Measurements from ENCODE around the gene NACC1. TPM values are rescaled to one million over a fixed set of nuclear protein-coding genes. Genes with fewer than 3 reads are reported as not detected.

NACC1 gene
- total RNA-seq, 2 donors from 2014 or later = 25.4 to 27.3 TPM

DNA sequence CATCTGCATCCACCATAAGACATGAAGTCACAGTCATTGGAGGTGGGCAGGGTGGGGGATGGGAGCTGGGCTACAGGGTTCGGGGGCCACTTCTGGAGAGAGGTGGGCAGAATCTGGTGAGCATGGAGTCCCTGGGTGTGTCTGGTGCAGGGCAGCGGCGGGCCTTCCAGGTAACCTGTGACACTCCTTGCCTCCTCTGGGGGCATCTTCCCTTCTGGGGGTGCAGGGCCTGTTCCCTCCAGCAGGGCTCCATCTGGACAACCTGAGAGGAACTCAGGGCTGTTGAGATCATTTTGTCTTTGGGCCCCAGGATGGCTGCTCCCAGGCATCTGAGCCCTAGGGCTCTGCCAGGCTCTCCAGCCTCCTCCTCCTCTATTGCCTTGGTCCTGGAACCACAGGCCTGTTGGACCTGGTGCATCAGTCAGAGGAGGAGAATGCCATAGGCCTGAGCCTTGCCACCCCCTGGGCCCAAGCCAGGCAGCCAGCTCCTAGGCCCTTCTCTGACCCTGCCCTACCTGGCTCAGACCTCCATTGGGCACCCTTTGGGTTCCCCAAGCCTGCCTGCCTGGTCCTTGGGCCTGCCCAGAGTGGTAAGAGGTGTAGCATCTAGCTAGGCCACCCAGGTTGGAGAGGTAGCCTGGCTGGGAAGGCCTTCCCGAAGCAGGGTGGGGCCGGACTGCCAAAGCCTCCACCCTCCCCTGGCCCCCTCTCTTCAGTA is 28.8 kb upstream of the NACC1 start:
- H3K36me3 ChIP-seq = peaks cover 15% of the 10 kb centered on the region
- H3K4me1 ChIP-seq = peaks cover 0 to 69% of the 10 kb centered on the region in 2 donors
- H3K27me3 ChIP-seq = no peaks in the 10 kb centered on the region
- no peak overlapping the region for H3K4me3 ChIP-seq
- H3K9me3 ChIP-seq = no peaks in the 10 kb centered on the region
- DNase-seq (ENCODE audit: low spot score) = no peak
- TF ChIP-seq, protein P1, sequence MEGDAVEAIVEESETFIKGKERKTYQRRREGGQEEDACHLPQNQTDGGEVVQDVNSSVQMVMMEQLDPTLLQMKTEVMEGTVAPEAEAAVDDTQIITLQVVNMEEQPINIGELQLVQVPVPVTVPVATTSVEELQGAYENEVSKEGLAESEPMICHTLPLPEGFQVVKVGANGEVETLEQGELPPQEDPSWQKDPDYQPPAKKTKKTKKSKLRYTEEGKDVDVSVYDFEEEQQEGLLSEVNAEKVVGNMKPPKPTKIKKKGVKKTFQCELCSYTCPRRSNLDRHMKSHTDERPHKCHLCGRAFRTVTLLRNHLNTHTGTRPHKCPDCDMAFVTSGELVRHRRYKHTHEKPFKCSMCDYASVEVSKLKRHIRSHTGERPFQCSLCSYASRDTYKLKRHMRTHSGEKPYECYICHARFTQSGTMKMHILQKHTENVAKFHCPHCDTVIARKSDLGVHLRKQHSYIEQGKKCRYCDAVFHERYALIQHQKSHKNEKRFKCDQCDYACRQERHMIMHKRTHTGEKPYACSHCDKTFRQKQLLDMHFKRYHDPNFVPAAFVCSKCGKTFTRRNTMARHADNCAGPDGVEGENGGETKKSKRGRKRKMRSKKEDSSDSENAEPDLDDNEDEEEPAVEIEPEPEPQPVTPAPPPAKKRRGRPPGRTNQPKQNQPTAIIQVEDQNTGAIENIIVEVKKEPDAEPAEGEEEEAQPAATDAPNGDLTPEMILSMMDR (IDR thresholded peaks at IDR 0.05) = peak in 1 of 2 donors; percentile 13
- peak overlapping the region; percentile 67 to 85 for H3K27ac ChIP-seq

DNA sequence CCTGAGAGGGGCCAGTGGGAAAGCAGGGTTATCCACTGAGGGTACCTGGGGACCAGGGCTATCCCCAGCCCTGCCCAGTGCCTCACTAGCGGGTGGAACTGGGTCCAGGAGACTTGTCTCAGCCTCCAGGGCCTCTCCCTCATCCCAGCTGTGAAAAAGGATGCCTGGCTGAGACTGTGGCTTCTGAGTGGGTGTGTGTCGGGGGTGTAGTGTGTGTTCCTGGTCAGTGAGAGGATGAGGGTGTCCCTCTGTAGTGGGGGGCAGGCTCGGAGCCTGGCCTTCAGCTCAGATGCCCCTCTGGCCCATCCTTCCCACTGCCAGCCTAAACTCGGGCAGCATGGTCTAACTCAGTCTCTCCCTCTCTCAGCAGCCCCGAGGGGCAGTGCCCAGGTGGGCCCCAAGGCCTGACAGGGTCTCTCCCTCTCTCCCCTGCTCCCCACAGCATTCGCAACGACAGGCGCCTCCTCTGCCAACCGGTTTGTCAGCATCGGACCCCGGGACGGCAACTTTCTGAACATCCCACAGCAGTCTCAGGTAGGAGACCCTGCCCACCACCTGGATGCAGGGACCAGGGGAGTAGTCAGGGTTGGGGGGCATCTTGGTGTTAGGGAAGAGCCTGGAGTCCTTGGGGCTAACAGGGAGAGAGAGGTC is 28.1 kb upstream of the NACC1 start:
- Histone ChIP-seq H3K27ac (peak overlapping the region; percentile 67 to 85), H3K4me3 (no peak overlapping the region), H3K4me1 (peaks cover 0 to 72% of the 10 kb centered on the region in 2 donors), H3K9me3 (no peaks in the 10 kb centered on the region), H3K36me3 (peaks cover 15% of the 10 kb centered on the region), H3K27me3 (no peaks in the 10 kb centered on the region)
- TF ChIP-seq, protein P1 (IDR thresholded peaks at IDR 0.05) = no peak
- DNase-seq (ENCODE audit: low spot score) = no peak

DNA sequence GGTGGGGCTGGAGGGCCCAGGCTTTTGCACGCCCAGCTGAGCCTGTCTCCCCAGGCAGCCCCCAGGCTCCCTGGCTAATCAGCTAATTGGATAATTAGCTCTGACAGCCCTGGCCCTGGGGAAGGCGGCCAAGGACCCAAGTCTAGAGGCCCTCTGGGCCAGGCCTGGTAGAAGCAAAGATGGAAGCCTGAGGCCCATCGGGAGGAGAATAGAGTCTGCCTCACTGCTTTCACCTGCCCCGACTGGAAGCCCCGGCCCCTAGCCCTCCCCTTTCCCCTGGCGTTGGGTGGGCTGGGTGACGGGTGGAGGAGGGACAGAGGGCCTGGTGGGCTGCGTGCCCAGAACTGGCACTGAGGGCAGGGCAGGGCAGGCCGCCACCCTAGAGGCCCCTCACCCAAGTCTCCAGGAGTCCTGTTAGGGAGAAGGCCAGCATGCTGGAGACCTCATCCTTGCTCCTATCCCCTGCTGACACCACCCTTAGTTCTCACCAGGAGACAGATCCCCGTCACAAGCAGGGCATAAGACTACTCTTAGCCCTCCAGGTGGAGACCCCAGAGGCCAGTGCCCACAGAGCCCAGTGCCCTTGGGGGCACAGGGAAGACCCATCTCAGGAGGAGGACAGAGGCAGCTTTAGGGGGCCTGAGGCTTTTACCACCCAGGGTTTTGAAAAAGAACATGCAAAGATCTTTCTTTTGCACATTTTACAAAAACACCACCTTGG is 27.4 kb upstream of the NACC1 start:
- peaks cover 0 to 72% of the 10 kb centered on the region in 2 donors for H3K4me1 ChIP-seq
- no peak for DNase-seq (ENCODE audit: low spot score)

DNA sequence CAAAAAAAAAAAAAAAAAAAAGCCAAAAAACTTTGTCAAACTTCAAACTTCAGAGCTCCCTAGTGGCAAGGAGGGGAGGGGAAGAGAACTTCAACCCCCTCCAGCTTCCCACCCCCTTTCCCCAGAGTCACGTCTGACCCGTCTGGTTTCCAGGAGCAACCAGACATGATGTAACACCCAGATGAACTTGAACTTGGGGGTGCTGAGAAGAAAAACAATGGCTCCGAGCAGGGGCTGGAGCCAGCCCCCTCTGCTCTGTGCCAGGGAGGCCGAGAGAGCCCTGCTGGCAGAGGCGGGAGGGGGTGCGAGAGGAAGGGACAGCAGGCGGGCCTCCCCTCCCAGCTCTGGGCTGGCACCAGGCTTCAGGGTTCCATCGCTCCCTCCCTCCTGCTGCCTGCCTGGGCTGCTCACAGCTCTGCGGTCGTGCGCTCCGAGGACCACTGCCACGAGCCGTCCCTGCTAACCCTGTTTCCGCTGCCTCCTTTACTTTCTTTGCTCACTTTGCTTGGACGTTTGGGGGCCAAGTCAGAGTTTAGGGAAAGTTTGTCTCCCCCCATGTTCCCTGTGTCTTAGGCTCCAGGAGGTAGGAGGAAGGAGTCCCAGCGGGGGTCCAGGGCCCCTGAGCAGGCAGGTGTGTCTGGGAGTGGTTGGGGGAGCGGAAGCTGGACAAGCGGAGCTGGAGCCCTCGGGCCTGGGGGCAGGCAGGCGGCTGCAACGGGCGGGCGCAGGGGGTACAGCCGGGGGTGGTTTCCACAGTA is 26.5 kb upstream of the NACC1 start:
- Histone ChIP-seq H3K27me3 (no peaks in the 10 kb centered on the region), H3K4me3 (no peak overlapping the region), H3K36me3 (peaks cover 19% of the 10 kb centered on the region), H3K9me3 (no peaks in the 10 kb centered on the region), H3K27ac (peak overlapping the region; percentile 84 to 85), H3K4me1 (peaks cover 0 to 72% of the 10 kb centered on the region in 2 donors)
- TF ChIP-seq, protein P1 (IDR thresholded peaks at IDR 0.05) = no peak
- DNase-seq (ENCODE audit: low spot score) = peak; percentile 84

More for the DNA sequence above, 27.4 kb upstream of the NACC1 start:
- TF ChIP-seq, protein P1 (IDR thresholded peaks at IDR 0.05) = no peak
- no peak overlapping the region for H3K4me3 ChIP-seq
- no peaks in the 10 kb centered on the region for H3K27me3 ChIP-seq
- H3K36me3 ChIP-seq = peaks cover 20% of the 10 kb centered on the region
- no peaks in the 10 kb centered on the region for H3K9me3 ChIP-seq
- H3K27ac ChIP-seq = peak overlapping the region; percentile 67 to 85

DNA sequence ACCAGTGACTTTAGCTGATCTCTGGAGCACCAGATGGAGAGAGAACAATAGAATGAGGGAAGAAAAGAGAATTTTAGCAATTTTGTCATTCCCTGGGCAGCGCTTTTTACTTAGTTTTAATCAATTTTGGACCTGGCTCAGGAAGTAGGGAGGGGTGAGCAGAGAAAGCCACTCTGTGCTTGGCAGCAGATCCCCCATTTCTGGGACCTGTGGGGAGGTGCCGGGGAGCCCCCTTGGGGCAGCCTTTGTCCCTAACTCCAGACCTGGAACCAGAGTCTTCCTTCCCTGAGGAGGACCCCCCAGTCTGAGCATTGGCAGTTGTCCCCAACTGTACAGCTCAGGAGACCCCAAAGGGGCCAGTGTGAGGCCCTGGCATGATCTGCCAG is 25.9 kb upstream of the NACC1 start:
- Histone ChIP-seq H3K4me3 (no peak overlapping the region), H3K9me3 (no peaks in the 10 kb centered on the region), H3K27me3 (no peaks in the 10 kb centered on the region), H3K36me3 (peaks cover 13% of the 10 kb centered on the region), H3K27ac (peak overlapping the region; percentile 84 to 85), H3K4me1 (peaks cover 0 to 77% of the 10 kb centered on the region in 2 donors)
- TF ChIP-seq, protein P1 (IDR thresholded peaks at IDR 0.05) = no peak
- no peak for DNase-seq (ENCODE audit: low spot score)

All from right atrium auricular region (tissue), 2 donors.